OCI-LY1 (cell line): ENCODE measurements around the gene EXOC5.

Source experiments
- H2AFZ ChIP-seq: fragments of 200-600 bp; sonication (generic), shearing (Covaris generic); 2 replicates; pipeline ENCODE4 v1.6.0; 2014; ENCODE audit warnings: antibody characterized with exemption, mild to moderate bottlenecking, low read length
- H3F3A ChIP-seq: fragments of 200-600 bp; sonication (generic), shearing (Covaris generic); 2 replicates; pipeline ENCODE4 v1.6.0; 2014; ENCODE audit warnings: mild to moderate bottlenecking, antibody characterized with exemption, low read length, moderate library complexity; ENCODE audit not compliant: insufficient read depth
- H3K27ac ChIP-seq: fragments of 200-600 bp; sonication (generic); 2 replicates; pipeline ENCODE4 v1.5.1; 2014; ENCODE audit warnings: low read length, mixed run types, mild to moderate bottlenecking, low read depth; ENCODE audit not compliant: poor library complexity, severe bottlenecking
- H3K27me3 ChIP-seq: fragments of 200-600 bp; sonication (generic); 2 replicates; pipeline ENCODE4 v1.6.0; 2014; ENCODE audit warnings: antibody characterized with exemption, mild to moderate bottlenecking, low read length, moderate library complexity; ENCODE audit not compliant: insufficient read depth
- H3K36me3 ChIP-seq: fragments of 200-600 bp; sonication (generic); 2 replicates; pipeline ENCODE4 v1.6.1; 2014; ENCODE audit warnings: mild to moderate bottlenecking, antibody characterized with exemption, low read length, moderate library complexity, mixed read lengths; ENCODE audit not compliant: insufficient read depth
- H3K4me1 ChIP-seq: fragments of 200-600 bp; sonication (generic); 2 replicates; pipeline ENCODE4 v1.5.1; 2014; ENCODE audit warnings: mild to moderate bottlenecking, low read length, moderate library complexity; ENCODE audit not compliant: insufficient read depth, severe bottlenecking
- H3K4me2 ChIP-seq: fragments of 200-600 bp; sonication (generic), shearing (Covaris generic); 2 replicates; pipeline ENCODE4 v1.6.1; 2014; ENCODE audit warnings: low read length
- H3K4me3 ChIP-seq: fragments of 200-600 bp; sonication (generic); 2 replicates; pipeline ENCODE4 v1.5.1; 2014; ENCODE audit warnings: low read length, low read depth, mild to moderate bottlenecking, mixed read lengths; ENCODE audit not compliant: poor library complexity, severe bottlenecking
- H3K79me2 ChIP-seq: fragments of 200-600 bp; shearing (Covaris generic); 2 replicates; pipeline ENCODE4 v1.6.1; 2016; ENCODE audit warnings: mixed run types, low read length, mixed read lengths; ENCODE audit not compliant: insufficient read depth
- H3K9ac ChIP-seq: fragments of 200-600 bp; sonication (generic), shearing (Covaris generic); 2 replicates; pipeline ENCODE4 v1.6.1; 2014; ENCODE audit warnings: mild to moderate bottlenecking, low read length, mixed read lengths
- H3K9me2 ChIP-seq: fragments of 200-600 bp; sonication (generic), shearing (Covaris generic); 2 replicates; pipeline ENCODE4 v1.6.1; 2014; ENCODE audit warnings: low read depth, mild to moderate bottlenecking, low read length, mixed read lengths
- H3K9me3 ChIP-seq: fragments of 200-600 bp; shearing (Covaris generic); 2 replicates; pipeline ENCODE4 v1.6.1; 2014; ENCODE audit warnings: low read length, mixed read lengths
- H4K20me1 ChIP-seq: fragments of 200-600 bp; sonication (generic), shearing (Covaris generic); 2 replicates; pipeline ENCODE4 v1.6.0; 2016; ENCODE audit warnings: mild to moderate bottlenecking, low read length; ENCODE audit not compliant: insufficient read depth
- EZH2 ChIP-seq: fragments of 200-600 bp; sonication (generic), shearing (Covaris generic); IDR thresholded peaks from 2 replicates; pipeline ENCODE4 v1.8.0; 2017; ENCODE audit warnings: borderline replicate concordance, mixed run types, mild to moderate bottlenecking, antibody characterized with exemption, low read length, moderate library complexity, mixed read lengths
- TF ChIP-seq, protein P1 (sequence below): fragments of 200-600 bp; sonication (generic), shearing (Covaris generic); IDR thresholded peaks from 2 replicates; pipeline ENCODE4 v1.5.1; 2017; ENCODE audit warnings: mild to moderate bottlenecking, antibody characterized with exemption, low read length, moderate library complexity, mixed read lengths

Gene EXOC5

GRCh38 chr14:57302883-57303282, 34.2 kb upstream of the EXOC5 start:
- no peaks in the 10 kb centered on the region for H3K9me3 ChIP-seq
- H3K9ac ChIP-seq: no peak overlapping the region
- H3K9me2 ChIP-seq: no peaks in the 10 kb centered on the region
- H3K4me1 ChIP-seq: no peaks in the 10 kb centered on the region
- no peaks in the 10 kb centered on the region for H3K36me3 ChIP-seq
- H3K4me3 ChIP-seq: no peak overlapping the region
- H3K4me2 ChIP-seq: no peak overlapping the region
- no peak overlapping the region for H2AFZ ChIP-seq
- no peak overlapping the region for H3K27ac ChIP-seq
- no peaks in the 10 kb centered on the region for H4K20me1 ChIP-seq
- TF ChIP-seq, protein P1, sequence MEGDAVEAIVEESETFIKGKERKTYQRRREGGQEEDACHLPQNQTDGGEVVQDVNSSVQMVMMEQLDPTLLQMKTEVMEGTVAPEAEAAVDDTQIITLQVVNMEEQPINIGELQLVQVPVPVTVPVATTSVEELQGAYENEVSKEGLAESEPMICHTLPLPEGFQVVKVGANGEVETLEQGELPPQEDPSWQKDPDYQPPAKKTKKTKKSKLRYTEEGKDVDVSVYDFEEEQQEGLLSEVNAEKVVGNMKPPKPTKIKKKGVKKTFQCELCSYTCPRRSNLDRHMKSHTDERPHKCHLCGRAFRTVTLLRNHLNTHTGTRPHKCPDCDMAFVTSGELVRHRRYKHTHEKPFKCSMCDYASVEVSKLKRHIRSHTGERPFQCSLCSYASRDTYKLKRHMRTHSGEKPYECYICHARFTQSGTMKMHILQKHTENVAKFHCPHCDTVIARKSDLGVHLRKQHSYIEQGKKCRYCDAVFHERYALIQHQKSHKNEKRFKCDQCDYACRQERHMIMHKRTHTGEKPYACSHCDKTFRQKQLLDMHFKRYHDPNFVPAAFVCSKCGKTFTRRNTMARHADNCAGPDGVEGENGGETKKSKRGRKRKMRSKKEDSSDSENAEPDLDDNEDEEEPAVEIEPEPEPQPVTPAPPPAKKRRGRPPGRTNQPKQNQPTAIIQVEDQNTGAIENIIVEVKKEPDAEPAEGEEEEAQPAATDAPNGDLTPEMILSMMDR: no peak
- no peak for TF ChIP-seq EZH2
- H3K27me3 ChIP-seq: no peaks in the 10 kb centered on the region
- H3F3A ChIP-seq: no peaks in the 10 kb centered on the region
- H3K79me2 ChIP-seq: no peaks in the 10 kb centered on the region

DNA sequence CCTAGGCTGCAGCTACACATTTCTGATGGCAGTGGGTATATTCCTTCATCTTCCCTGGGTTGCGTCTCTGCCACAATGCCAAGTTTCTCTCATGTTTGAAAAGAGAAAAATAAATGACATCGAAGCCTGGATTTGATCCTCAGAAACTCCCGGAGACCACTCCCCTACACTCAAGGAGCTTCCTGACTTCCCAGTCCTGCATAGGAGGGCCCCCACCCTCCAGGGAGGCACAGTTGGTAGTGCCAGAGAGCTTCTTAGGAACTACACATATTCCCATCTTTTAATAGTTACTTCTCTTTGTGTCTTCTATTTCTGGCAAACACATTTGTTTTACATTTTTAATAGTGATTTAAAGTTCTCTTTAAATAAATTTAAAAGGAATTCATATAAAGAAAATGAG, 30.8 kb upstream of the EXOC5 start:
- no peaks in the 10 kb centered on the region for H3F3A ChIP-seq
- no peaks in the 10 kb centered on the region for H3K79me2 ChIP-seq
- no peaks in the 10 kb centered on the region for H3K27me3 ChIP-seq
- no peaks in the 10 kb centered on the region for H3K9me3 ChIP-seq
- H3K4me2 ChIP-seq: no peak overlapping the region
- H3K27ac ChIP-seq: no peak overlapping the region
- H4K20me1 ChIP-seq: no peaks in the 10 kb centered on the region
- TF ChIP-seq EZH2: no peak
- TF ChIP-seq, protein P1: no peak
- no peak overlapping the region for H3K4me3 ChIP-seq
- no peaks in the 10 kb centered on the region for H3K36me3 ChIP-seq
- no peak overlapping the region for H2AFZ ChIP-seq
- H3K9me2 ChIP-seq: no peaks in the 10 kb centered on the region
- no peaks in the 10 kb centered on the region for H3K4me1 ChIP-seq
- H3K9ac ChIP-seq: no peak overlapping the region

- no peaks in the 10 kb centered on the region for H3K9me3 ChIP-seq
- no peaks in the 10 kb centered on the region for H3F3A ChIP-seq
- TF ChIP-seq, protein P1: no peak
- TF ChIP-seq EZH2: no peak
- H3K27ac ChIP-seq: no peak overlapping the region
- no peaks in the 10 kb centered on the region for H4K20me1 ChIP-seq
- H3K36me3 ChIP-seq: no peaks in the 10 kb centered on the region
- H3K4me3 ChIP-seq: no peak overlapping the region
- no peak overlapping the region for H2AFZ ChIP-seq
- H3K9me2 ChIP-seq: no peaks in the 10 kb centered on the region
- no peaks in the 10 kb centered on the region for H3K4me1 ChIP-seq
- no peak overlapping the region for H3K9ac ChIP-seq
- no peaks in the 10 kb centered on the region for H3K79me2 ChIP-seq
- no peak overlapping the region for H3K4me2 ChIP-seq
- H3K27me3 ChIP-seq: no peaks in the 10 kb centered on the region
Observed at GRCh38 chr14:57297852-57298251, 29.1 kb upstream of the EXOC5 start.
